Activated CD4-positive, alpha-beta T cell treated with anti-CD3 and anti-CD28 coated beads for 36 hours (primary cell): ENCODE data around the gene HSF4. TPM values are rescaled to one million over a fixed set of nuclear protein-coding genes. Genes with fewer than 3 reads are reported as not detected.

Experiments used
- ATAC-seq: fragments of 200-7000 bp; cut with Tn5 transposase; one replicate; pipeline ENCODE4 v1.10.0; 2021; ENCODE audit warnings: mild to moderate bottlenecking, moderate library complexity
- CTCF ChIA-PET: fragments of 350-600 bp; sonication (Branson Sonifier 250); formaldehyde crosslinking; loops from one replicate; lab custom pipeline; 2021; ENCODE audit warnings: antibody characterized with exemption; lab: Charles Lee
- POLR2A ChIA-PET: fragments of 350-600 bp; sonication (Branson Sonifier 250); formaldehyde crosslinking; loops from one replicate; lab custom pipeline; 2021; ENCODE audit warnings: antibody characterized with exemption, inconsistent platforms; lab: Charles Lee
- DNase-seq: peaks from one replicate; pipeline ENCODE4 v3.0.0-alpha.2; 2020
- H3K27ac Mint-ChIP-seq: one replicate; pipeline ENCODE4 v1.8.0; 2021; ENCODE audit warnings: mixed read lengths
- H3K27me3 Mint-ChIP-seq: one replicate; pipeline ENCODE4 v1.8.0; 2021; ENCODE audit warnings: mixed read lengths
- H3K36me3 Mint-ChIP-seq: one replicate; pipeline ENCODE4 v1.8.0; 2021; ENCODE audit warnings: low read depth, mixed read lengths
- H3K4me1 Mint-ChIP-seq: one replicate; pipeline ENCODE4 v1.8.0; 2021; ENCODE audit warnings: mixed read lengths
- H3K4me3 Mint-ChIP-seq: one replicate; pipeline ENCODE4 v1.8.0; 2021; ENCODE audit warnings: mild to moderate bottlenecking, moderate library complexity, mixed read lengths
- H3K9me3 Mint-ChIP-seq: one replicate; pipeline ENCODE4 v1.8.0; 2021; ENCODE audit warnings: low read depth, mixed read lengths
- intact Hi-C, 2 experiments: fragments of 100-400 bp; cut with DNase I in 1 of 2; cut with micrococcal nuclease in 1 of 2; formaldehyde crosslinking; loops; one replicate each; pipeline versions ENCODE4 v1.14.2 to v1.15.1; 2022 to 2024; cut with DNase I, micrococcal nuclease
- total RNA-seq, 2 experiments: library from RNA; stranded (reverse); gene quantifications; one replicate each; pipeline ENCODE4 v1.2.3, GENCODE V29; 2021

Gene HSF4
- total RNA-seq, 2 experiments from 2014 or later: 15.7 to 20.7 TPM

GRCh38 chr16:67158637-67159600 is 5.6 kb upstream of the HSF4 start:
- peaks cover 11% of the 10 kb centered on the region for H3K36me3 Mint-ChIP-seq
- H3K27me3 Mint-ChIP-seq: peaks cover 8% of the 10 kb centered on the region
- H3K27ac Mint-ChIP-seq: peak overlapping the region; percentile 93
- peaks cover 47% of the 10 kb centered on the region for H3K4me1 Mint-ChIP-seq
- ChIA-PET CTCF (interaction anchor here (0.7 to 4.4 kb wide), 13 partner anchors 16 to 207 kb away, joined by 3 to 39 read pairs (median 4); no protein-coding TSS in a partner anchor), POLR2A (interaction anchor here (0.6 to 1.7 kb wide), 4 partner anchors 7 to 176 kb away, joined by 3 to 4 read pairs (median 4); partner anchors contain the start of gene B3GNT9)
- peak overlapping the region; percentile 91 for H3K4me3 Mint-ChIP-seq
- intact Hi-C loops: loop anchor here (1.0 to 5.0 kb wide), 11 partner anchors 11 to 403 kb away; partner anchors contain the start of genes MATCAP1 (in 2 of the 2), CBFB (in 1 of the 2), CTCF (in 1 of the 2) and E2F4 (in 1 of the 2)
- ATAC-seq (peak; percentile 47), DNase-seq (peak; percentile 93)
- no peaks in the 10 kb centered on the region for H3K9me3 Mint-ChIP-seq

GRCh38 chr16:67161595-67162058 is 2.9 kb upstream of the HSF4 start:
- no peak for DNase-seq
- ChIA-PET POLR2A (no interaction called here), CTCF (interaction anchor here (1.0 to 4.5 kb wide), 5 partner anchors 14 to 228 kb away, joined by 3 to 39 read pairs (median 9); no protein-coding TSS in a partner anchor)
- Mint-ChIP-seq H3K9me3 (no peaks in the 10 kb centered on the region), H3K4me3 (no peak overlapping the region), H3K27me3 (peaks cover 25% of the 10 kb centered on the region), H3K27ac (no peak overlapping the region), H3K36me3 (peaks cover 7% of the 10 kb centered on the region), H3K4me1 (peaks cover 49% of the 10 kb centered on the region)
- no peak for ATAC-seq
- intact Hi-C loops: loop anchor here in 1 of 2 experiments (5.0 kb wide), 1 partner anchor 501 kb away; the partner anchor contains the start of genes ACD and PARD6A

- Mint-ChIP-seq H3K4me1 (peaks cover 44% of the 10 kb centered on the region), H3K9me3 (no peaks in the 10 kb centered on the region), H3K4me3 (no peak overlapping the region)
Measured at GRCh38 chr16:67162506-67163163, 1.9 kb upstream of the HSF4 start.

GRCh38 chr16:67163164-67163998 is 1.2 kb upstream of the HSF4 start:
- no peaks in the 10 kb centered on the region for H3K9me3 Mint-ChIP-seq
- peaks cover 36% of the 10 kb centered on the region for H3K4me1 Mint-ChIP-seq
- DNase-seq: peak; percentile 78
- intact Hi-C loops: loop anchor here in 1 of 2 experiments (5.0 kb wide), 1 partner anchor 499 kb away; the partner anchor contains the start of genes ACD and PARD6A
- H3K36me3 Mint-ChIP-seq: peaks cover 7% of the 10 kb centered on the region
- no peak overlapping the region for H3K4me3 Mint-ChIP-seq
- H3K27me3 Mint-ChIP-seq: peaks cover 41% of the 10 kb centered on the region
- POLR2A ChIA-PET: interaction anchor here (0.7 to 1.2 kb wide), 3 partner anchors 10 to 19 kb away, joined by 3 to 4 read pairs (median 3); no protein-coding TSS in a partner anchor
- ATAC-seq: peak; percentile 11
- H3K27ac Mint-ChIP-seq: no peak overlapping the region
- CTCF ChIA-PET: interaction anchor here (0.7 to 4.5 kb wide), 13 partner anchors 8 to 213 kb away, joined by 3 to 39 read pairs (median 4); partner anchors contain the start of gene TMEM208

More at GRCh38 chr16:67162506-67163163, 1.9 kb upstream of the HSF4 start:
- peaks cover 34% of the 10 kb centered on the region for H3K27me3 Mint-ChIP-seq
- H3K27ac Mint-ChIP-seq: no peak overlapping the region
- CTCF ChIA-PET: interaction anchor here (0.6 to 4.5 kb wide), 14 partner anchors 10 to 229 kb away, joined by 3 to 39 read pairs (median 4); partner anchors contain the start of gene TMEM208
- peaks cover 7% of the 10 kb centered on the region for H3K36me3 Mint-ChIP-seq
- DNase-seq: no peak
- POLR2A ChIA-PET: interaction anchor here (0.7 to 1.2 kb wide), 3 partner anchors 11 to 20 kb away, joined by 3 to 4 read pairs (median 3); no protein-coding TSS in a partner anchor
- intact Hi-C loops: loop anchor here in 1 of 2 experiments (5.0 kb wide), 1 partner anchor 500 kb away; the partner anchor contains the start of genes ACD and PARD6A
- no peak for ATAC-seq

- ChIA-PET CTCF (interaction anchor here (0.7 to 4.5 kb wide), 9 partner anchors 9 to 179 kb away, joined by 3 to 39 read pairs (median 5); partner anchors contain the start of gene TMEM208), POLR2A (interaction anchor here (1.2 kb wide), 1 partner anchor 9 kb away, joined by 4 read pairs; no protein-coding TSS in a partner anchor)
- H3K27me3 Mint-ChIP-seq: peaks cover 48% of the 10 kb centered on the region
- ATAC-seq: no peak
- intact Hi-C loops: loop anchor here in 1 of 2 experiments (1.0 to 5.0 kb wide), 2 partner anchors 10 to 498 kb away; partner anchors contain the start of genes ACD and PARD6A
- no peak for DNase-seq
- no peak overlapping the region for H3K4me3 Mint-ChIP-seq
- peaks cover 29% of the 10 kb centered on the region for H3K4me1 Mint-ChIP-seq
- H3K27ac Mint-ChIP-seq: no peak overlapping the region
- H3K9me3 Mint-ChIP-seq: no peaks in the 10 kb centered on the region
- H3K36me3 Mint-ChIP-seq: peaks cover 7% of the 10 kb centered on the region
Measured at GRCh38 chr16:67163999-67164558, 466 bp upstream of the HSF4 start.

- Mint-ChIP-seq H3K27me3 (peaks cover 51% of the 10 kb centered on the region), H3K4me1 (peaks cover 35% of the 10 kb centered on the region), H3K27ac (no peak overlapping the region), H3K9me3 (no peaks in the 10 kb centered on the region), H3K36me3 (peaks cover 7% of the 10 kb centered on the region), H3K4me3 (no peak overlapping the region)
- POLR2A ChIA-PET: interaction anchor here (0.6 kb wide), 2 partner anchors 232 to 319 kb away, joined by 3 read pairs; no protein-coding TSS in a partner anchor
- ATAC-seq (no peak), DNase-seq (peak; percentile 39)
- intact Hi-C loops: no loop called here
- CTCF ChIA-PET: interaction anchor here (1.0 to 1.7 kb wide), 2 partner anchors 8 to 10 kb away, joined by 6 to 10 read pairs; no protein-coding TSS in a partner anchor
Measured at GRCh38 chr16:67165121-67166078, 855 bp downstream of the HSF4 start.

GRCh38 chr16:67166110-67166547 is 1.6 kb downstream of the HSF4 start:
- intact Hi-C loops: no loop called here
- H3K9me3 Mint-ChIP-seq: no peaks in the 10 kb centered on the region
- H3K4me1 Mint-ChIP-seq: peaks cover 36% of the 10 kb centered on the region
- ATAC-seq: no peak
- ChIA-PET POLR2A (interaction anchor here (0.6 kb wide), 1 partner anchor 318 kb away, joined by 3 read pairs; no protein-coding TSS in a partner anchor), CTCF (interaction anchor here (1.0 to 1.5 kb wide), 2 partner anchors 9 to 214 kb away, joined by 4 to 6 read pairs; no protein-coding TSS in a partner anchor)
- no peak for DNase-seq
- peaks cover 8% of the 10 kb centered on the region for H3K36me3 Mint-ChIP-seq
- H3K4me3 Mint-ChIP-seq: no peak overlapping the region
- no peak overlapping the region for H3K27ac Mint-ChIP-seq
- peaks cover 56% of the 10 kb centered on the region for H3K27me3 Mint-ChIP-seq

- H3K4me3 Mint-ChIP-seq: no peak overlapping the region
Measured at GRCh38 chr16:67166598-67167168, 2.1 kb downstream of the HSF4 start.

More at GRCh38 chr16:67166598-67167168, 2.1 kb downstream of the HSF4 start:
- peaks cover 59% of the 10 kb centered on the region for H3K27me3 Mint-ChIP-seq
- H3K4me1 Mint-ChIP-seq: peaks cover 36% of the 10 kb centered on the region
- peaks cover 6% of the 10 kb centered on the region for H3K36me3 Mint-ChIP-seq
- ATAC-seq (no peak), DNase-seq (peak; percentile 41)
- intact Hi-C loops: no loop called here
- H3K27ac Mint-ChIP-seq: no peak overlapping the region
- no peaks in the 10 kb centered on the region for H3K9me3 Mint-ChIP-seq
- POLR2A ChIA-PET: no interaction called here
- CTCF ChIA-PET: interaction anchor here (0.5 to 3.3 kb wide), 4 partner anchors 9 to 214 kb away, joined by 3 to 15 read pairs (median 5); partner anchors contain the start of gene B3GNT9
